ENCODE data around the gene KSR1. TPM values are rescaled to one million over a fixed set of nuclear protein-coding genes. Genes with fewer than 3 reads are reported as not detected.

Gene KSR1
- total and polyA plus RNA-seq, 2 of the 8 experiments (the other 6 are each of a cell fraction or from before 2014, with no cell fraction given) = 14.1 to 34.7 TPM

GRCh38 chr17:27654654-27655524 is 198.6 kb downstream of the KSR1 start (continued):
- no peak for TF ChIP-seq MAFK (IDR thresholded peaks at IDR 0.05; ENCODE audit: low read depth, low read length)
- TF ChIP-seq PHF8 (conservative IDR thresholded peaks at IDR 0.05; ENCODE audit: low read depth, low read length) = no peak
- TF ChIP-seq JUND (IDR thresholded peaks at IDR 0.05; ENCODE audit: low read length) = 0 out of 2 replicates have a peak, but pooled peaks have one; percentile 5
- TF ChIP-seq CEBPB (IDR thresholded peaks at IDR 0.05; ENCODE audit: low read depth, low read length) = no peak
- TF ChIP-seq NANOG (IDR thresholded peaks at IDR 0.05; ENCODE audit: insufficient read depth, low read depth, low read length, poor library complexity, severe bottlenecking) = no peak
- peak; percentile 60; the same call in 1 of the 2 replicates for TF ChIP-seq GABPA (IDR thresholded peaks at IDR 0.05; ENCODE audit: borderline replicate concordance, insufficient read depth, low read length)
- TF ChIP-seq MAX (IDR thresholded peaks at IDR 0.05) = peak; percentile 70
- TF ChIP-seq SRF (IDR thresholded peaks at IDR 0.05; ENCODE audit: low read depth, low read length) = peak; percentile 21; the same call in 1 of the 2 replicates
- TF ChIP-seq BRCA1 (IDR thresholded peaks at IDR 0.05; ENCODE audit: low read depth, low read length) = no peak
- no peak for TF ChIP-seq SIX5 (IDR thresholded peaks at IDR 0.05; ENCODE audit: low read depth, low read length)
- 0 out of 2 replicates have a peak, but pooled peaks have one; percentile 42 for TF ChIP-seq TAF1 (IDR thresholded peaks at IDR 0.05; ENCODE audit: low read depth, low read length)
- TF ChIP-seq ATF3 (IDR thresholded peaks at IDR 0.05; ENCODE audit: insufficient read depth, low read depth, low read length) = no peak
- TF ChIP-seq YY1 (IDR thresholded peaks at IDR 0.05; ENCODE audit: low read depth, low read length) = peak; percentile 81

Measured in H1 (cell line).